NCI-H510A (cell line): ENCODE results near the gene HMCN2.

Experiments
- DNase-seq: peaks from one replicate; lab custom pipeline; 2025; lab: John Stamatoyannopoulos, UW

The HMCN2 gene

DNA sequence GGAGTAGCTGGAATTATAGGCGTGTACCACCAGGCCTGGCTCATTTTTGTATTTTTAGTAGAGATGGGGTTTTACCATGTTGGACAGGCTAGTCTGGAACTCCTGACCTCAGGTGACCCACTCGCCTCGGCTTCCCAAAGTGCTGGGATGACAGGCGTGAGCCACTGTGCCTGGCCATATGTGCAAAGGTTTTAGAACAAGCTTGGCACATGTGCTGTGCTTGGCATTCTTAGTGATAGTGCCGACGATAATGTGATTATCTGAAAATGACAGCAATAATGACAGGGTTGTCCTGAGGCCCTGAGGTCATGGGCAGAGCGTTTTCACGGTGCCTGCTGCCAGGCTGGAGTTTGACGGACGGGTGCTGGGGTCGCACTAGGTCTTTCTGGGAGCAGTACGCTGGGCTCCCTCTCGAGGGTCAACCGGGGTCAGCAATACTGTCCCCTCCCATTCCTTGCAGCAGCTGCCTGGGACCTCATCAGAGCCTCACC is 42.6 kb downstream of the HMCN2 start:
- DNase-seq: no peak

- no peak for DNase-seq
These were observed 44.3 kb downstream of the HMCN2 start for GRCh38 chr9:130309689-130310455.

DNA sequence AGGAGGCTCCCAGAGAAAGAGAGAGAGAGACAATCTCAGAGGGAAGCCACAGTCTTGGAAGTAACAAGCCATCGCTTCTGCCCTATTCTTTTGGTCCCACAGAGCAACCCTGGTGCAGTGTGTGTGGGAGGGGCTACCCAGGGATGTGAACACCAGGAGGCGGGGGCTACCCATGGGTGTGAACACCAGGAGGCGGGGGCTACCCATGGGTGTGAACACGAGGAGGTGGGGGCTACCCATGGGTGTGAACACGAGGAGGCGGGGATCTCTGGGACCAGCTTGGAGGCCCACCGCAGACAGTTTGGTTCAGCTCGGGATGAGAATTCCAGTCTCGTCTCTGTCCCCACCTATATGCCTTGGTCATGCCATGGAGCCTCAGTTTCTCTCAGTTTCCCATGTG is 44.9 kb downstream of the HMCN2 start:
- DNase-seq: no peak

- DNase-seq: no peak
These were observed 45.4 kb downstream of the HMCN2 start for GRCh38 chr9:130311003-130311402.

- no peak for DNase-seq
These were observed 46.0 kb downstream of the HMCN2 start for GRCh38 chr9:130311408-130312140.

GRCh38 chr9:130313103-130313858 is 47.7 kb downstream of the HMCN2 start:
- no peak for DNase-seq

DNA sequence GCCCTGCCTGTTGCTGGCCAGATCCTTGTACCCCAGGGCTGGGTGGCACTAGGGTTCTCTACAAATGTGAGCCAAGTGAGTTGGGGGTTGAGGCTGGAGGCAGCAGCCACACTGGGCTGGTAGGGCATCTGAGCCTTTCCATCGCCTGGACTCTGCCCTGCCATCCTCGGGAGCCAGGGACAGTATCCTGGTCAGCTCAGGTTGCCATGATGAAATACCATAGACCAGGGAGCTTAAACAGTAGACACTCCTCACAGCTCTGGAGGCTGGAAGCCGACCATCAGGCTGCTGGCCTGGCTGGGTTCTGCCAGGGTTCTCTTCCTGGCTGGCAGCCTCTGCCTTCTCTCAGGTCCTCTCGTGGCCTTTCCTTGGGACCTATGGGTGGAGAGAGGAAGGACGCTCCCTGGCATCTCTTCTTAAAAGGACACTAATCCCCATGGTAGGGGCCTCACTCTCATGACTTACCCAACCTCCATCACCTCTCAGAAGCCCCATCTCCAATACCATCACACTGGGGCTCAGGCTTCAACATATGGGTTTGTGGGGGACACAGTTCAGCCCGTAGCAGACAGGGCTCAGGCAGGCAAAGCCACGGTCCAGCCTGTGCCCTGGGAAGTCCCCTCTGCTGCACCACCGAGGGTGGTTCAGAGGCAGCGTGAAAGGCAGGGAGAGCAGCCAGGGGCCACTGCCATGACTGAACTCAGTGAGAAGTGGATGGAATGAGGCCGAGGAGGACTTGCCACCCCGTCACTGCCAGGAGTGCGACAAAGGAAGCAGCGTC is 50.1 kb downstream of the HMCN2 start:
- DNase-seq: no peak

DNA sequence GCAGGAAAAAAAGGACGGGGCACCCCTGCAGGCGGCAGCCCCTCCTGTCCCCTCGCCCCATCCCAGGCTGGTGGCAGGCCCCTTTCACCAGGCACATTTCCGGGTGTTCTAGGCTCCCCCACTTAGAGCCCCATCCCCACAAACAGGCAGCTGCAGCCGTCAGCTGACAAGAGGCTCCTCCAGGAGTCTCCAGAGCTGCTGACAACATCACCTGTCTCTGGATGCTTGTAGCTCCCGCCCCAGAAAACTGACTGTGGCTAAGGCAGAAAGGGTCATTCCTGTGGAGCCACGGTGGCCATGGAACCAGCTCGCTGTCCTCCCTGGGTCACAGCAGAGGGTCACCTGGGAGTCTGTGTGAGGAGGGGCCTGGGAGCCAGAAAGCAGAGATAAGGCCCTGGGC is 50.9 kb downstream of the HMCN2 start:
- no peak for DNase-seq

DNA sequence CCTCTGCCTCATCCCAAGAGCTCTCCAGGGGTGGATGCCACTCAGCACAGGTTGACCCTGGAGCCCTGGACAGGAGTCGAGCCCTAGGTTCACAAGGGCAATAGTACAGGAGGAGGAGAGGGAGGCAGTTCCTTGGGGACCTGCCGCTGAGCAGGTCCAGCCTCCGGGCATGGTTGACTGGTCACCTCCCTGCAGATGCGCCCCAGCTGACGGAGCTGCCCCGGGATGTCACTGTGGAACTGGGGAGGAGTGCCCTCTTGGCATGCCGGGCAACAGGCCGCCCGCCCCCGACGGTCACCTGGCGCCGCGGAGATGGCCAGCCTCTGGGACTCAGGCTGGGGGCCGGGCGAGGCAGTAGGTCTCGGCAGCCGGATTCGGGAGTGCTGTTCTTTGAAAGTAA is 53.7 kb downstream of the HMCN2 start:
- no peak for DNase-seq

DNA sequence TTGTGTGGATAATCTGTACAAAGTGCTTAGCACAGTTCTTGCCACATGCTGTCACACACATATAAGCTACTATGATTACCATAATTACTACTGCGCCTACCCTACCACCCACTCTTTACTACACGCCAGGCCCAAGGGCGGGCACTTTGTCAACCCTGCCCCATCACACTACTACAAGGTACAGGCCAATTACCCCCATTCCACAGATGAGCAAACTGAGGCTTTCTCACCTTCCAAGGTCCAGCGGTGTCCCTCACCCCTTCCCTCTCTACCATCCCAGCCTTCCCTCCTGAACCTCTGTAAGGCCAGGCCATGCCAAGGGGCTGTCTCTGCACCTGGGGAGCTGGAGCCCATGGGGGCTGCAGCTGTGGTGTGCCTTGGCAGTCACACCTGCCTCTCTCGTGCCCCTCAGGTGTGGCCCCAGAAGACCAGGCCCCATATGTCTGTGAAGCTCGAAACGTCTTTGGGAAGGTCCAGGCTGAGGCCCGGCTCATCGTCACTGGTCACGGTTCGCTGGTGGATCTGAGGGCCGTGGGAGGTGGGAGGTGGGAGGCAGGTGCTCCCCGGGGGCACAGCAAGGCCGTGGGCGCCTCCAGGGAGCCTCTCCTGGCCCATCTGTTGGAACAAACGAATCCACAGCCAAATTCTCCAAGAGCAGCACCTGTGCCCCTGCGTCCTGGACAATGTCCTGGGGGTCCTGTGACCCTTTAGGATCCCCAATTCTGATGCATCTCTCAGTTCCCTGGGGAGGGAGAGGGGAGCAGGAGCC is 54.6 kb downstream of the HMCN2 start:
- no peak for DNase-seq

DNA sequence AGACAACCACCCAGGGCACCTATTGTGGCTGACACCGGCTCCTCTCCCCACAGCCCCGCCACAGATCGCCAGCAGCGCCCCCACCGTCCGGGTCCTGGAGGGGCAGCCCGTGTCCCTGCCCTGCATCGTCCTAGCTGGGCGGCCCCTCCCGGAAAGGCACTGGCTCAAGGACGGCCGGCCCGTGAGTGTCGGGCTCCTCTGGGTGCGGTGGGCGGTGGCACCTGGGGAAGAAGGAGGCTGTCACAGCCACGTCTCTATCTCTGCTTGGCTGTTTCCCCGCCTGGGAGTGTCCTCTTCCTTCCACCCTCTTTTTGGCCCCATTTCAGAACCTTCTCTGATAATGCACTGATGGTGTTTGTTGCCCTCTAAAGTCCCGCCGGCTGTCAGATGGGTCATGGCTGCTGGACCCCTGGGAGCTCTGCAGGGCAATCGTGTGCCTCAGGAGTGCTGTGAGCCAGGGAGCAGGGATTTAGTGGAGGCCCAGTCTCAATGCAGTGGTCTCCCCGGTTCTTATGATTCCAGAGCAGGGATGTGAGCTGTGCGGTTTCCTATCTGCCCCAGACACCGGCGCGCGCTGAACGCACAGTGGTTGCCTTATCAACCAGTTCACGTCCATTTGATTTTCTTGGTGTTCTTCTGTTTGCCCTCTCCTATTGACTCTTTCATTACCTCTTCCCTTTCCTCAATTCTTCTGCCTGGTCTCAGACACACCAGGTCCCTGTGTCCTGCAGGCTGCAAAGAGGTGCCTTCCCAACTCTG is 55.3 kb downstream of the HMCN2 start:
- DNase-seq: no peak

GRCh38 chr9:130321539-130321938 is 56.0 kb downstream of the HMCN2 start:
- DNase-seq: no peak

DNA sequence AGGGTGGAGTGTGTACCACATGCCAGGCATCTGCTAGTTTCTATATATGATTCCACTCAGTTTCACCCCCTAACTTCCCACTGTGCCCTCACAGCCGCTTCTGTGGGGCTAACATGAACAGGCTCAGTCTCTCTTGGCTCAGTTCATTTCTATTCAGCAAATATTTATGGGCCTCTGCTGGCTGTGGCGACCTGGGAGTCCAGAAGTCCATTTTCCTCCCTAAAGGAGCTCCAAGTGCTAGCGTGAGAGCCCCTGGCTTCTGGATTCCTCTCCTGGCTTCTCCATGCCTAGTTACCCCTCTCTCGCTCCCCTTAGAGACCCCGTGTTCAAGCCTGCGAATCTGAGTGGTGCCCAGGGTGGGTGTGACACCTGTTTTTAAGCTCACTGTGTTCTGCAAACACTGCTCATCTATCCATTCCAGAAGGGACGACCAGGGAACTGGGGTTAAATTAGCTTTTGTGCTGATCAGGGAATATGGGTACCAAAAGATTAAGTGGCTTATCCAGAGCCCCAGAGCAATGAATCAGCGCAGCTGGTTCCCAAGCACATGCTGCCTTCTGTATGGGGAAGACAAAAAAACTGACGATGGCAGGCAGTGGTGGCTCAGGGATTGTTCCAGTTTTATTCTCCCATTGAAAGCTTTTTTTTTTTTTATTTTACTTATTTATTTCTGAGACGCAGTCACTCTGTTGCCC is 57.6 kb downstream of the HMCN2 start:
- DNase-seq: no peak

DNA sequence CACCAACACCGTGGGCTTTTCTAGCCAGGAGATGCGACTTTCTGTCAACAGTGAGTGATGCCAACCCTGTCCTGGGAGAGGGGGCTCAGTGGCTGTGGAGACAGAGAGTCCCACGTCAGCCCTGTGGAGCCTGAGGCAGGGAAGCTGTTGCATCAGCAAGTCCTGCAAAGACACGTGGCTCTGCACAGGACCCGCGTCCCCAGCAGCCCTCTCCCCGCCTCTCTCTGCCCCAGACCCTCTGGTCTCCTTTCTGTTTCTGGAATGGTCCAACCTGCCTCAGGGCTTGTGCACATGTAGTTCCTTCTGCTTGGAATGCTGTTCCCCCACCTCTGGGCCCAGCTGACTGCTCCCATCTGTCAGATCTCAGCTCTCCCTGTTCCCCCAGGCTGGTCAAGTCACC is 60.4 kb downstream of the HMCN2 start:
- no peak for DNase-seq

DNA sequence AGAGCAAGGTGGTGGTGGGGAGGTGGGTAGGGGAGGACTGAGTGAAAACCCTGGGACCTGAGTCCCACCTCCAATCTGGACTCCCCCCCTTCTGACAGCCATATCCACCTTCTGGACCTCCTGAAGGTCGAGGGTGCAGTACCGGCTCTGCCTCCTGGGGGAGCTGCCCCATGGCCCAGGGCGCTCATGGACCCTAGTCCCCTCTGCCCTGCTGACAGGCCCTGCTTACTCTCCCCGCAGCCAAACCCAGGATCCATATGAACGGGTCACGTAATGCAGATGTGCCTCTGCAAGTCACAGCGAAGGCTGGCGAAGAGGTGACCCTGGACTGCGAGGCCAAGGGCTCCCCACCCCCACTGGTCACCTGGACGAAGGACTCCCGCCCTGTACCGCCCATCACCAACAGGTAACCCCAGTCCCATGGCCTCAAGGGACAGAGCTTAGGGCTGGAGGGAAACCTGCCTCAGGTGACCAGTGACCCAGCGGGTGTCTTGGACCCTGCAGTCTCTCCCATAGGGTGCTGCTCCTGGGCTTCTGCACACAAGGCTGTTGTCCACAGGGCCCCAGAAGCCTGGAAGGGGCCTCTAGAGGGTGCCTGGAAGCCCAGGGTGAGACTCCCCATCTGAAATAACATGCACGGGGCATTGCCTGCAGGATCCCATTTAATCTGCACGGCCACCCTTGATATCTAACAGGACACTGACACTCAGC is 61.7 kb downstream of the HMCN2 start:
- DNase-seq: no peak

GRCh38 chr9:130327781-130328348 is 62.3 kb downstream of the HMCN2 start:
- no peak for DNase-seq

DNA sequence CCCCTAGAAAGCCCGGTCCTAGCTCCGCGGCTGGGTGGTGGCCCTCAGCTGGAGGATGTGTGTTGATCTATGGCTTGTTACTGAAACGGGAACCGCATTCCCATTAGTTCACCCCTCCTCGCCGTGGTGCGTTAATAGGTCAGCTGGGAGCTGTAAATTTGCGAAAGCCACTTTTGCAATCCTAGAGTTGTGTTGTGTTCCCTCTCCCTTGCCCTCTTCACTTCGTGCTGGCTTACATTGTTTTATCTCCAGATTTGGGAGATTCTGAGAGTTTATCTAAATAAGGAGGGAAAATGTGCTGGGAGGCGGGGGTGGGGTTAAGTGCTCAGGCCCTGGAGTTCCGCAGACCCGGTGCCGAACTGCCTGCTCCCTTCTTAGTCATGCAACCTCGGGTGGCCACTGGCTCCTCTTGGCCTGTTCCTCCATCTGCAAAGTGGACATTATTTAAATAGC is 62.8 kb downstream of the HMCN2 start:
- no peak for DNase-seq

- no peak for DNase-seq
These were observed 63.5 kb downstream of the HMCN2 start for GRCh38 chr9:130329061-130329460.
